GM21367 (cell line): ENCODE results near the gene ZBTB44.
"Not testable (repeated sequence)": the region's sequence is repeated elsewhere in the genome, so short reads cannot be mapped to it uniquely, and the experiment has no call there.

Source experiments
- ATAC-seq: cut with Tn5 transposase; IDR thresholded peaks from one replicate; pipeline ENCODE4 v1.9.1; 2021; ENCODE audit not compliant: unreplicated experiment

The ZBTB44 gene

GRCh38 chr11:130313383-130314183 lies 1.1 kb downstream of the ZBTB44 start:
- no peak for ATAC-seq

GRCh38 chr11:130312046-130312445 lies 2.7 kb downstream of the ZBTB44 start:
- ATAC-seq: no peak

GRCh38 chr11:130310622-130311021 lies 4.1 kb downstream of the ZBTB44 start:
- no peak for ATAC-seq

- no peak for ATAC-seq
Observed at GRCh38 chr11:130308886-130309285, 5.8 kb downstream of the ZBTB44 start.

- ATAC-seq: no peak
Observed at GRCh38 chr11:130308059-130308458, 6.7 kb downstream of the ZBTB44 start.

GRCh38 chr11:130304651-130305050 lies 10.1 kb downstream of the ZBTB44 start:
- no peak for ATAC-seq

- peak; percentile 7 for ATAC-seq
Observed at GRCh38 chr11:130301002-130301401, 13.7 kb downstream of the ZBTB44 start.

GRCh38 chr11:130300567-130300966 lies 14.2 kb downstream of the ZBTB44 start:
- peak; percentile 54 for ATAC-seq

- ATAC-seq: no peak
Observed at GRCh38 chr11:130299978-130300377, 14.7 kb downstream of the ZBTB44 start.

GRCh38 chr11:130295657-130296056 lies 19.1 kb downstream of the ZBTB44 start:
- no peak for ATAC-seq

GRCh38 chr11:130282111-130282510 lies 32.6 kb downstream of the ZBTB44 start:
- ATAC-seq: no peak

GRCh38 chr11:130281341-130281740 lies 33.4 kb downstream of the ZBTB44 start:
- ATAC-seq: not testable (repeated sequence)

GRCh38 chr11:130279989-130280388 lies 34.7 kb downstream of the ZBTB44 start:
- no peak for ATAC-seq

- ATAC-seq: no peak
Observed at GRCh38 chr11:130278745-130279144, 36.0 kb downstream of the ZBTB44 start.

- ATAC-seq: peak; percentile 79
Observed at GRCh38 chr11:130278151-130278550, 36.6 kb downstream of the ZBTB44 start.

- ATAC-seq: no peak
Observed at GRCh38 chr11:130272336-130272735, 42.4 kb downstream of the ZBTB44 start.

GRCh38 chr11:130269326-130269943 lies 45.3 kb downstream of the ZBTB44 start:
- ATAC-seq: peak; percentile 86

GRCh38 chr11:130263351-130263750 lies 51.4 kb downstream of the ZBTB44 start:
- no peak for ATAC-seq

GRCh38 chr11:130262424-130262823 lies 52.3 kb downstream of the ZBTB44 start:
- ATAC-seq: no peak

- ATAC-seq: no peak
Observed at GRCh38 chr11:130261571-130261970, 53.1 kb downstream of the ZBTB44 start.

- ATAC-seq: no peak
Observed at GRCh38 chr11:130260742-130261141, 54.0 kb downstream of the ZBTB44 start.

- ATAC-seq: no peak
Observed at GRCh38 chr11:130260080-130260627, 54.6 kb downstream of the ZBTB44 start.
